ENCODE measurements around the gene ABHD17C.

The ABHD17C gene

GRCh38 chr15:80783260-80783659, 88.2 kb downstream of the ABHD17C start:
- in situ Hi-C loops (cut with HindIII; ENCODE audit: low sequenced_read_pairs): no loop called here

- in situ Hi-C loops (cut with HindIII; ENCODE audit: low sequenced_read_pairs): no loop called here
Observed at GRCh38 chr15:80785335-80785734, 90.2 kb downstream of the ABHD17C start.

- in situ Hi-C loops (cut with HindIII; ENCODE audit: low sequenced_read_pairs): no loop called here
Observed at GRCh38 chr15:80785811-80786354, 90.8 kb downstream of the ABHD17C start.

- in situ Hi-C loops (cut with HindIII; ENCODE audit: low sequenced_read_pairs): no loop called here
Observed at GRCh38 chr15:80787316-80787715, 92.2 kb downstream of the ABHD17C start.

- in situ Hi-C loops (cut with HindIII; ENCODE audit: low sequenced_read_pairs): no loop called here
Observed at GRCh38 chr15:80788536-80788935, 93.4 kb downstream of the ABHD17C start.

- in situ Hi-C loops (cut with HindIII; ENCODE audit: low sequenced_read_pairs): no loop called here
Observed at GRCh38 chr15:80789296-80789695, 94.2 kb downstream of the ABHD17C start.

GRCh38 chr15:80789796-80790195, 94.7 kb downstream of the ABHD17C start:
- in situ Hi-C loops (cut with HindIII; ENCODE audit: low sequenced_read_pairs): loop anchor here (5.0 kb wide), 1 partner anchor 58 kb away; no protein-coding TSS in a partner anchor

GRCh38 chr15:80790236-80790635, 95.1 kb downstream of the ABHD17C start:
- in situ Hi-C loops (cut with HindIII; ENCODE audit: low sequenced_read_pairs): loop anchor here (5.0 kb wide), 1 partner anchor 57 kb away; no protein-coding TSS in a partner anchor

- in situ Hi-C loops (cut with HindIII; ENCODE audit: low sequenced_read_pairs): loop anchor here (5.0 kb wide), 1 partner anchor 56 kb away; no protein-coding TSS in a partner anchor
Observed at GRCh38 chr15:80791004-80791403, 95.9 kb downstream of the ABHD17C start.

- in situ Hi-C loops (cut with HindIII; ENCODE audit: low sequenced_read_pairs): no loop called here
Observed at GRCh38 chr15:80796407-80796806, 101.3 kb downstream of the ABHD17C start.

- in situ Hi-C loops (cut with HindIII; ENCODE audit: low sequenced_read_pairs): no loop called here
Observed at GRCh38 chr15:80798911-80799310, 103.8 kb downstream of the ABHD17C start.

GRCh38 chr15:80800067-80800466, 105.0 kb downstream of the ABHD17C start:
- in situ Hi-C loops (cut with HindIII; ENCODE audit: low sequenced_read_pairs): no loop called here

GRCh38 chr15:80801891-80802680, 107.0 kb downstream of the ABHD17C start:
- in situ Hi-C loops (cut with HindIII; ENCODE audit: low sequenced_read_pairs): no loop called here

- in situ Hi-C loops (cut with HindIII; ENCODE audit: low sequenced_read_pairs): no loop called here
Observed at GRCh38 chr15:80803580-80804525, 108.7 kb downstream of the ABHD17C start.

- in situ Hi-C loops (cut with HindIII; ENCODE audit: low sequenced_read_pairs): no loop called here
Observed at GRCh38 chr15:80804970-80805495, 109.9 kb downstream of the ABHD17C start.
